ENCODE measurements around the gene DAB2IP.

DNA sequence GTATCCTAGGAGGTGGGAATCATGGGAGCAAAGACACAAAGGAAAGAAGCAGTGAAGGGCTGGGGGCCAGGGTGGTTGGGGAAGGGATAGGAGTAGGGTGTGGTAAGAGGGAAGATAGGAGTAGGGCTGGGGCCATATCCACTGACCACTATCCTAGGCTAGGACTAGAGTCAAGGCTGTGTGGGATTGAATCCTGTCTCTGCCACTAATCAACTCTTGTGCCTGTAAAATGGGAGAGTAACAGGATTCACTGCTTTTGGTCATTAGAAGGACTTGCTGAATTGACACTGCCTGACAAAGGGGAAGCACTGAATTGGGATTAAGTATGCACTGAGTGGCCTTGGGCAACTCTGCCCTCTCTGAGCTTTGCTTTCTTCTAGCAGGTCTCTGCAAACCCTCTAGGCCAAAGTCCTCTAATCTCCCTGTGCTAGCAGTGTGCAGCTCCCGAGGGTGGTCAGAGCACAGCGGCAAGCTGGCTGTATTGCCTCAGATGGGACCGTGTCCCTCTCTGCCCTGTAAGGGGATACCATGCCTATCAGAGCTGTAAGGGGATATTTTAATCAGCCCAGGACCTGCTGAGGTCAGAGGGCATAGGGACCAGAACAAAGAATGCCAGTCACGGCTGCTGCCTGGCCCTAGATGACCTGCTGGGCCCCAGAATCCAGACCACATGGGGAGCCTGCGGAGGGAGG lies 12.4 kb upstream of the DAB2IP start:
- TF ChIP-seq, protein P1, sequence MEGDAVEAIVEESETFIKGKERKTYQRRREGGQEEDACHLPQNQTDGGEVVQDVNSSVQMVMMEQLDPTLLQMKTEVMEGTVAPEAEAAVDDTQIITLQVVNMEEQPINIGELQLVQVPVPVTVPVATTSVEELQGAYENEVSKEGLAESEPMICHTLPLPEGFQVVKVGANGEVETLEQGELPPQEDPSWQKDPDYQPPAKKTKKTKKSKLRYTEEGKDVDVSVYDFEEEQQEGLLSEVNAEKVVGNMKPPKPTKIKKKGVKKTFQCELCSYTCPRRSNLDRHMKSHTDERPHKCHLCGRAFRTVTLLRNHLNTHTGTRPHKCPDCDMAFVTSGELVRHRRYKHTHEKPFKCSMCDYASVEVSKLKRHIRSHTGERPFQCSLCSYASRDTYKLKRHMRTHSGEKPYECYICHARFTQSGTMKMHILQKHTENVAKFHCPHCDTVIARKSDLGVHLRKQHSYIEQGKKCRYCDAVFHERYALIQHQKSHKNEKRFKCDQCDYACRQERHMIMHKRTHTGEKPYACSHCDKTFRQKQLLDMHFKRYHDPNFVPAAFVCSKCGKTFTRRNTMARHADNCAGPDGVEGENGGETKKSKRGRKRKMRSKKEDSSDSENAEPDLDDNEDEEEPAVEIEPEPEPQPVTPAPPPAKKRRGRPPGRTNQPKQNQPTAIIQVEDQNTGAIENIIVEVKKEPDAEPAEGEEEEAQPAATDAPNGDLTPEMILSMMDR (conservative IDR thresholded peaks at IDR 0.05 in 1 of 2, IDR thresholded peaks at IDR 0.05 in 1 of 2; ENCODE audit: low read depth in 1 of 2, low read length in 2 of 2): no peak
- no peak for TF ChIP-seq EZH2 (IDR thresholded peaks at IDR 0.05; ENCODE audit: low read length, missing control alignments)
